OCI-LY3 (cell line): Measurements from ENCODE around the gene PAXX.

Experiments
- EZH2phosphoT487 ChIP-seq: fragments of 200-600 bp; shearing (Covaris generic); IDR thresholded peaks from 2 replicates; pipeline ENCODE4 v1.6.1; 2018; ENCODE audit warnings: antibody characterized with exemption, mixed run types, low read depth
- TF ChIP-seq, protein P1 (sequence below): fragments of 200-600, 300-600 bp; sonication (generic); IDR thresholded peaks from 2 replicates; pipeline ENCODE4 v1.5.1; 2014; ENCODE audit warnings: antibody characterized with exemption, low read length, low read depth

DNA sequence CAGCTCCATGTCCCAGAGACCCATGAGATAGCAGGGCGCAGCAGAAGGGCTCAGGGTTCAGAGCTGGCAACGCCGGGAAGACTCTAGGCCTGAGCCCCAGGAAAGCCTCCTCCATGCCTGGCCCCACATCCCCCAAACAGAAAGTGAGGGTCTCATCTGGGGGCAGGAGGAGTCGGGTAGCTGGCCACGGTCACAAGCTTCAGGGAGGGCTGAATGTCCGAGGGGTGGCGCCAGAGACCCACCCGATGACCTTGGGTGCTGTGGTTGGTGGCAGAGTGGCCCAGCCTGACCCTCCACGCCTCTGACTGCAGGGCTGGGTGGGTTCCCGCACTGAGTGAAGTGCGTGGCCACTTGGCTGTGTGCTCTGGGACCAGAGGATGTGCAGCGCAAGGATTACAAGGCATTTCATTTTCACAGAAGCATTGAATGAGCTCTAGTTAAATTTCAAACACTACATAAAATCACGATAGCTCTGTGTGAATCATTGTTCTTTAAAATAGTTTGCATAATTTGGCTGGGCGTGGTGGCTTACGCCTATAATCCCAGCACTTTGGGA is 44.2 kb upstream of the PAXX start:
- no peak for TF ChIP-seq EZH2phosphoT487
- TF ChIP-seq, protein P1, sequence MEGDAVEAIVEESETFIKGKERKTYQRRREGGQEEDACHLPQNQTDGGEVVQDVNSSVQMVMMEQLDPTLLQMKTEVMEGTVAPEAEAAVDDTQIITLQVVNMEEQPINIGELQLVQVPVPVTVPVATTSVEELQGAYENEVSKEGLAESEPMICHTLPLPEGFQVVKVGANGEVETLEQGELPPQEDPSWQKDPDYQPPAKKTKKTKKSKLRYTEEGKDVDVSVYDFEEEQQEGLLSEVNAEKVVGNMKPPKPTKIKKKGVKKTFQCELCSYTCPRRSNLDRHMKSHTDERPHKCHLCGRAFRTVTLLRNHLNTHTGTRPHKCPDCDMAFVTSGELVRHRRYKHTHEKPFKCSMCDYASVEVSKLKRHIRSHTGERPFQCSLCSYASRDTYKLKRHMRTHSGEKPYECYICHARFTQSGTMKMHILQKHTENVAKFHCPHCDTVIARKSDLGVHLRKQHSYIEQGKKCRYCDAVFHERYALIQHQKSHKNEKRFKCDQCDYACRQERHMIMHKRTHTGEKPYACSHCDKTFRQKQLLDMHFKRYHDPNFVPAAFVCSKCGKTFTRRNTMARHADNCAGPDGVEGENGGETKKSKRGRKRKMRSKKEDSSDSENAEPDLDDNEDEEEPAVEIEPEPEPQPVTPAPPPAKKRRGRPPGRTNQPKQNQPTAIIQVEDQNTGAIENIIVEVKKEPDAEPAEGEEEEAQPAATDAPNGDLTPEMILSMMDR: peak; percentile 60
